Right kidney (tissue), 1 donor: Measurements from ENCODE around the gene CHSY1.

ENCODE experiments used
- DNase-seq: peaks from one replicate; pipeline ENCODE4 v3.0.0-alpha.2; 2016

The CHSY1 gene

GRCh38 chr15:101171954-101172353, 79.9 kb downstream of the CHSY1 start:
- no peak for DNase-seq

- no peak for DNase-seq
These were observed 81.1 kb downstream of the CHSY1 start for GRCh38 chr15:101170568-101171350.

- no peak for DNase-seq
These were observed 82.3 kb downstream of the CHSY1 start for GRCh38 chr15:101169495-101170071.

- no peak for DNase-seq
These were observed 82.9 kb downstream of the CHSY1 start for GRCh38 chr15:101168898-101169494.

GRCh38 chr15:101168463-101168824, 83.4 kb downstream of the CHSY1 start:
- no peak for DNase-seq

GRCh38 chr15:101167753-101168462, 83.9 kb downstream of the CHSY1 start:
- no peak for DNase-seq

GRCh38 chr15:101167411-101167752, 84.5 kb downstream of the CHSY1 start:
- no peak for DNase-seq

GRCh38 chr15:101165905-101166471, 85.9 kb downstream of the CHSY1 start:
- no peak for DNase-seq

- DNase-seq = no peak
These were observed 89.0 kb downstream of the CHSY1 start for GRCh38 chr15:101162701-101163483.

- DNase-seq = no peak
These were observed 90.2 kb downstream of the CHSY1 start for GRCh38 chr15:101161656-101162055.

- DNase-seq = no peak
These were observed 91.7 kb downstream of the CHSY1 start for GRCh38 chr15:101159936-101160815.

- DNase-seq = no peak
These were observed 92.5 kb downstream of the CHSY1 start for GRCh38 chr15:101159096-101159935.

GRCh38 chr15:101158166-101159095, 93.4 kb downstream of the CHSY1 start:
- DNase-seq = no peak

- DNase-seq = no peak
These were observed 94.1 kb downstream of the CHSY1 start for GRCh38 chr15:101157721-101158120.

- no peak for DNase-seq
These were observed 95.2 kb downstream of the CHSY1 start for GRCh38 chr15:101156509-101157159.

GRCh38 chr15:101156061-101156460, 95.8 kb downstream of the CHSY1 start:
- DNase-seq = no peak

GRCh38 chr15:101153801-101154656, 97.8 kb downstream of the CHSY1 start:
- no peak for DNase-seq
